HG03457 (cell line): ENCODE results near the gene SERPINF2.
"Not testable (repeated sequence)": the region's sequence is repeated elsewhere in the genome, so short reads cannot be mapped to it uniquely, and the experiment has no call there.

ENCODE experiments used
- ATAC-seq: cut with Tn5 transposase; IDR thresholded peaks from one replicate; pipeline ENCODE4 v1.9.1; 2021; ENCODE audit warnings: moderate number of reproducible peaks; ENCODE audit not compliant: unreplicated experiment

Gene SERPINF2

DNA sequence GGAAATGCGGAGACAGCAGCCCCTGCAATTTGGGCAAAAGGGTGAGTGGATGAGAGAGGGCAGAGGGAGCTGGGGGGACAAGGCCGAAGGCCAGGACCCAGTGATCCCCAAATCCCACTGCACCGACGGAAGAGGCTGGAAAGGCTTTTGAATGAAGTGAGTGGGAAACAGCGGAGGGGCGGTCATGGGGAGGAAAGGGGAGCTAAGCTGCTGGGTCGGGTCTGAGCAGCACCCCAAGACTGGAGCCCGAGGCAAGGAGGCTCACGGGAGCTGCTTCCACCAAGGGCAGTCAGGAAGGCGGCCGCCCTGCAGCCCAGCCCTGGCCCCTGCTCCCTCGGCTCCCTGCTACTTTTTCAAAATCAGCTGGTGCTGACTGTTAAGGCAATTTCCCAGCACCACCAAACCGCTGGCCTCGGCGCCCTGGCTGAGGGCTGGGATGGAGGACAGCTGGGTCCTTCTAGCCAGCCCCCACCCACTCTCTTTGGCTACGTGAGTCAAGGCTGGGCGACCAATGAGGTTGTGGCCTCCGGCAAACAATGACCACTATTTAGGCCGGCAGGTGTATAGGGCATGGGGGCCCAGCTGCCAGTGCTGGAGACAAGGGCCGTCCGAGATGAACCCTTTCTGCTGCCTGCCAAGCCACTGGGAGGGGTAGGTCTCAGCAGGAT is 19.7 kb downstream of the SERPINF2 start:
- no peak for ATAC-seq

DNA sequence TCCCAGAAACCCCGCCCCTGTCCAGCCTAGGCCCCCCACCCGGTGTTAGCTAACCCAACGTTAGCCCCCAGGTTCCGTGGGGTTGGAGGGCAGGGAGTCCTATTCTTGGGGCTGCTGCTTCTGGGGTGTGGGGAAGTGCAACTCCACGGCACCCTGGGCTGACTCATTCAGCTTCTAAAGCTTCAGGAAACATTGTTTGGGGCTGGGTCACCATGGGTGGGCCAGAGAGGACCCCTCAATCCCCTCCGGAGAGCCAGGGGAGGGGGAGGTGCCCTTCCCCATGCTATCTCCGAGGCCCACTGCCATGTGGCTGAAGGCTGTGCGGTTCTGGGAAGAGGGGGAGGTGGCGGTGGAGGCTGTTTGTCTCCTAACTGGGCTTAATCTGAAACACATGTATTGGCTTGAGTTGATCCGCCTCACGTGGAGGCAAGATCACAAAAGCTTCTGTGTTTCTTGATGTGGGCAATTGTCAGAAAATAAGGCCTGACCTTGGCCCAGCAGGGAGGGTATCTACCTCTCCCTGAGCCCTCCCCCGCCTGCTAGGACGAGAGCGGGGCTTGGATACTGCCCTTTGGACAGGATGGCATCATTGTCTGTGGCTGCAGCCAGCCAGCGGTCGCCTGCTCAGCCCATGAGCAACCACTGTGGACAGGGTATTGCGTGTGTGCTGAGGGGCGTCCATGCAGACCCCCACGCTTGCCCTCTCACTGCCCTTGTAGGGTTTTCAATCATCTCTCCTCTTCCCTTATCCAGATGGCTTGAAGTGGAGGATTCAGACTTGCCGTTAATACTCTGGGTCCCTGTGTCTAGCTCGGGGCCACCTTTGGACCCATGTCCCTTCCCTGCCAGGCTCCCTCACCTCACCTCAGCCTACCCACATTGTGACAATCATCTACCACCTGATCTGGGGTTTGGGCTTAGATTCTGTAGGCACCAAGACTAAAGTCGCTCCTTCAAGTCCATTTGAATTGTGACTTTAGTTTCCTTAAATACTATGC is 20.5 kb downstream of the SERPINF2 start:
- ATAC-seq: no peak

DNA sequence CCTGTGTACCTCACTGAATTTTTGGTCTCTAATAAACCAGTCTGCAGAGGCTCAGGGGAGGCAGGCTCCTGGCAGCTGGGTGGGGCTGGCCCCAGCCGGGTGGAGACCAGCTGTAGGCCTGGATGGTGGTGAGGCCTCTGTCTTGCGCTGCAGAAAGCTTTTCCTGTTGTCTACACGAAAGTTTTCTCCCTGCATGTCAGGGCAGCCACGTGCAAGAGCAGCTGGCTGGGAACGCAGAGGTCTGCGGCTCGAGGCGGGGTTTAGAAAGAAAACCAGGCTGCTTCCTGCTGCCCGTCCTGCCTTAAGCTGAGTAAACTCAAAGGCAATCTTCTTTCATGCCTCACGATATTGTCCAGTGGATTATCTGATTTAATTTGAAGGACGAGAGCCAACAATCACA is 21.6 kb downstream of the SERPINF2 start:
- no peak for ATAC-seq

DNA sequence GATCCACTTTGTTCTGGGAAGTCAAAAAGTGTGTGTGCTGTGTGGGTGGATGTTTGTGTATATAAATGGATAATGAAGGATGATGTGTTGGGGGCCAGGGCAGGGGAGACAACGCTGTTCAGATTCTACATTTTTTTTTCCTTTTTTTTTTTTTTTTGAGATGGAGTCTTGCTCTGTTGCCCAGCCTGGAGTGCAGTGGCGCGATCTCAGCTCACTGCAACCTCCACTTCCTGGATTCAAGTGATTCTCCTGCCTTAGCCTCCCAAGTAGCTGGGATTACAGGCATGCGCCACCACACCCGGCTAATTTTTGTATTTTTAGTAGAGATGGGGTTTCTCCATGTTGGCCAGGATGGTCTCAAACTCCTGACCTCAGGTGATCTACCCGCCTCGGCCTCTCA is 22.0 kb downstream of the SERPINF2 start:
- not testable (repeated sequence) for ATAC-seq

DNA sequence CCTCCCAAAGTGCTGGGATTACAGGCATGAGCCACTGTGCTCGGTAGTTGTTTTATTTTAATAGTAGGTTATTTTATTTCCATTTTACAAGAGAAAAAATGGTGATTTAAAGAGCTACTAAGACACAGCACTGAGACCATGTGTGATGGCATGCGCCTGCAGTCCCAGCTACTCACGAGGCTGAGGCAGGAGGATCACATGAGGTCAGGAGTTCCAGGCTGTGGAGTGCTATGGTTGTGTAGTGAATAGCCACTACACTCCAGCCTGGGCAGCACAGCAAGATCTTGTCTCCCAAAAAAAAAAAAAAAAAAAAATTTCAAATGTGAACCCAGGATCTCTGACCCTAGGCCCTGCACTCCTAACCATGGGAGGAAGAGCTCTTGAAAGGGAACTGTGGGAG is 22.9 kb downstream of the SERPINF2 start:
- ATAC-seq: no peak

DNA sequence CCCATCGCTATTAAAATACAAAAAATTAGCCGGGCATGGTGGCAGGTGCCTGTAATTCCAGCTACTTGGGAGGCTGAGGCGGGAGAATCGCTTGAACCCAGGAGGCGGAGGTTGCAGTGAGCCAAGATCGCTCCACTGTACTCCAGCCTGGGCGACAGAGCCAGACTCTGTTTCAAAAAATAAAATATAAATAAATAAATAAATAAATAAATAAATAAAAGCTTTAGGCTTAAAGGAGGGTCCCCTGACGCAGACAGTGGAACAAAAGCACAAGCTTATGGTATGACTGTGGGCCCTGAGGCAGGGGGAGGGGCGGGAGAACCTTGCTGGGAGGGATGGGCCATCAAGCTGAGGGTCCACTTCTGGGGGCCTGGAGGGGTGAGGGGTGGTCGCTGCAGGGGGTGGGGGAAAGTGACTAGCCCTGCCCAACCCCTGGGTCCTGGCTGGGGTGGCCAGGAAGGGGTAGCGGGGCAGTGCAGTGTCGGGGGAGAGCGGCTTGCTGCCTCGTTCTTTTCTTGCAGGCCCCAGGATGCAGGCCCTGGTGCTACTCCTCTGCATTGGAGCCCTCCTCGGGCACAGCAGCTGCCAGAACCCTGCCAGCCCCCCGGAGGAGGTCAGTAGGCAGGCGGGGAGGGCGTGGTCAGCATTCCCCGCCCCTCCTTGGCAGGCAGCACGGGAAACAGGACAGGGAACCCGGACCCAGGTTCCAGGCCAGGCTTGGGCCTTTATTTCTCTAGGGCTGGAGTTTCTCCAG is 23.9 kb downstream of the SERPINF2 start:
- no peak for ATAC-seq

DNA sequence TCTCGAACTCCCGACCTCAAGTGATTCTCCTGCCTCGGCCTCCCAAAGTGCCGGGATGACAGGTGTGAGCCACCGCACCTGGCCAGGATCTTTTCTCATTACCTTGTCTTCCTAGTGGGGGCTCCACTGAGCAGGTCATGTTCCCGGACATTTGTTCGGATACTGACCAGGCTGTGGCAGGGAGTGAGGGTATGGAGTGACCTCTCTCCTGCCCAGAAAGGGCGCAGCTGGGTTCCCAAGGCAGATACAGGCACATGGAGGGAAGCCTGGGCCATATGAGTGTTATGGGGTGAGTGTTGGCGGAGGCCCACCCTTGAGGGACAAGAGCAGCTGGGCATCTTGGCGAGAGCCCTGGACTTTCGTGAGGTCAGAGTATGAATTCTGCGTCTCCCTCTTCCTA is 24.7 kb downstream of the SERPINF2 start:
- no peak for ATAC-seq

DNA sequence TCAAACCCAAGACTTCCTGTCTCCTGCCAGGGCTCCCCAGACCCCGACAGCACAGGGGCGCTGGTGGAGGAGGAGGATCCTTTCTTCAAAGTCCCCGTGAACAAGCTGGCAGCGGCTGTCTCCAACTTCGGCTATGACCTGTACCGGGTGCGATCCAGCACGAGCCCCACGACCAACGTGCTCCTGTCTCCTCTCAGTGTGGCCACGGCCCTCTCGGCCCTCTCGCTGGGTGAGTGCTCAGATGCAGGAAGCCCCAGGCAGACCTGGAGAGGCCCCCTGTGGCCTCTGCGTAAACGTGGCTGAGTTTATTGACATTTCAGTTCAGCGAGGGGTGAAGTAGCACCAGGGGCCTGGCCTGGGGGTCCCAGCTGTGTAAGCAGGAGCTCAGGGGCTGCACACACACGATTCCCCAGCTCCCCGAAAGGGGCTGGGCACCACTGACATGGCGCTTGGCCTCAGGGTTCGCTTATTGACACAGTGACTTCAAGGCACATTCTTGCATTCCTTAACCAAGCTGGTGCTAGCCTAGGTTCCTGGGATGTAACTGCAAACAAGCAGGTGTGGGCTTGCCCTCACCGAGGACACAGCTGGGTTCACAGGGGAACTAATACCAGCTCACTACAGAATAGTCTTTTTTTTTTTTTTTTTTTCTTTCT is 27.3 kb downstream of the SERPINF2 start:
- no peak for ATAC-seq

DNA sequence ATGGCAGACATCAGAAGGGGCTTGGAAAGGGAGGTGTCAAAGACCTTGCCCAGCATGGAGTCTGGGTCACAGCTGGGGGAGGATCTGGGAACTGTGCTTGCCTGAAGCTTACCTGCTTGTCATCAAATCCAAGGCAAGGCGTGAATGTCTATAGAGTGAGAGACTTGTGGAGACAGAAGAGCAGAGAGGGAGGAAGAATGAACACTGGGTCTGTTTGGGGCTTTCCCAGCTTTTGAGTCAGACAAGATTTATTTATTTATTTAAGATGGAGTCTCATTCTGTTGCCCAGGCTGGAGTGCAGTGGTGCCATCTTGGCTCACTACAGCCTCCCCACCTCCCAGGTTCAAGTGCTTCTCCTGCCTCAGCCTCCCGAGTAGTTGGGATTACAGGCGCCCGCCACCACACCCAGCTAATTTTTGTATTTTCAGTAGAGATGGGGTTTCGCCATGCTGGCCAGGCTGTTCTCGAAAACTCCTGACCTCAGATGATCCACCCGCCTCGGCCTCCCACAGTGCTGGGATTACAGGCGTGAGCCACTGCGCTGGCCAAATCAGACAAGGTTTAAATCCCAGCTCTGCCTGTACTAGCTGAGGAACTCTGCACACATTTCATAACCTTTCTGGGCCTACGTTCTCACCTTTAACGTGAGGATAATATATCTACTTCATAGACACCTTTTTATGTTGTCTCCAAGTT is 30.5 kb downstream of the SERPINF2 start:
- not testable (repeated sequence) for ATAC-seq

DNA sequence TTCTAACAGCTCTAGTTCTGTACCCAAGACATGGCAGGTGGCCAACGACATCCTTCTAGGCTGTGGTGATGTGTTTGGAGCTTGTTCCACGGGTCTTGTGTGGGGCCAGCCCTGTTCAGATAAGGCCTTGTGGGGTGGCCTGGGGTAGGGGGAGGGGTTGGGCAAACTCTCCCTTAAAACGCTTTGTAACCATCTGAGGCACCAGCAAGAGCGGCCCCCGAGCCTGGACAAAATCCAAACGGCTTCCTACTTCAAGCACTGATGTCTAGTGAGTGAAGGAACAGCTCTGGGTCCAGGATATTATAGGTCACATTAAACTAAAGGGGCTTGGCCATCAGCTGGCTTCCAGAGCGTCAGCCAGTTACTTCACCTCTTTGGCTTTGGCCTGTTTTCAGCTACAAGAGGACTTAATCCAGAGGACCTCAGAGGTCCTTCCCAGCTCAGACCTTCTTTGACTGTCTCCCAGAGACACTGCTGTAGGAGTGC is 31.1 kb downstream of the SERPINF2 start:
- ATAC-seq: no peak

DNA sequence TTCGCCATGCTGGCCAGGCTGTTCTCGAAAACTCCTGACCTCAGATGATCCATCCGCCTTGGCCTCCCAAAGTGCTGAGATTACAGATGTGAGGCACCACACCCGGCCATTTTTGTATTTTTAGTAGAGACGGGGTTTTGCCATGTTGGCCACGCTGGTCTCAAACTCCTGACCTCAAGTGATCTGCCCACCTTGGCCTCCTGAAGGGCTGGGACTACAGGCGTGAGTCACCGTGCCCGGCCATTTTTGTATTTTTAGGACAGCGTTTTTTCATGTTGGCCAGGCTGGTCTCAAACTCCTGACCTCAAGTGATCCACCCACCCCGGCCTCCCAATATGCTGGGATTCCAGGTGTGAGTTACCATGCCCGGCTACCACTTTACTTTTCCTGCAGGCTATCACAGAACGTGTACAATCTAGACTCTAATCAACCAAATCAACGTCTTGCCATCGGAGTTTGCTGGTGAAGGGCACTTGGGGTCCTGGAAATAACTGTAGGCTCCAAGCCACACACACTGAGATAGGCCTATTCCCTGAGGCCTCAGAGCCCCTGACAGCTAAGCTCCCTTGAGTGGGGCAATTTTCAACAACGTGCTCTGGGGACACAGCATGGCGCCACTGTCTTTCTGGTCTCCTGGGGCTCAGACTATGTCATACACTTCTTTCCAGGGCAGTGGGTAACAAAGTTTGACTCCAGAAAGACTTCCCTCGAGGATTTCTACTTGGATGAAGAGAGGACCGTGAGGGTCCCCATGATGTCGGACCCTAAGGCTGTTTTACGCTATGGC is 31.9 kb downstream of the SERPINF2 start:
- no peak for ATAC-seq

DNA sequence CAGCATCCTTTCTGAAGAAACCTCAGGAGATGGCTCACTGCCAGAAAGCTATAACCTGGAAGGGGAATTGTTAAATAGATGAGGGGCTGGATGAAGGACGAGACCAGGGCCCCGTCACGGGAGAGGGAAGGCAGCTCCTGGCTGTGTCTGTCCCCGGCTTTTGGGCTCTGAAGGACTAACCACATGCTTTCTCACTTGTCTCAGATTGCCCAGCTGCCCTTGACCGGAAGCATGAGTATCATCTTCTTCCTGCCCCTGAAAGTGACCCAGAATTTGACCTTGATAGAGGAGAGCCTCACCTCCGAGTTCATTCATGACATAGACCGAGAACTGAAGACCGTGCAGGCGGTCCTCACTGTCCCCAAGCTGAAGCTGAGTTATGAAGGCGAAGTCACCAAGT is 33.7 kb downstream of the SERPINF2 start:
- ATAC-seq: no peak

DNA sequence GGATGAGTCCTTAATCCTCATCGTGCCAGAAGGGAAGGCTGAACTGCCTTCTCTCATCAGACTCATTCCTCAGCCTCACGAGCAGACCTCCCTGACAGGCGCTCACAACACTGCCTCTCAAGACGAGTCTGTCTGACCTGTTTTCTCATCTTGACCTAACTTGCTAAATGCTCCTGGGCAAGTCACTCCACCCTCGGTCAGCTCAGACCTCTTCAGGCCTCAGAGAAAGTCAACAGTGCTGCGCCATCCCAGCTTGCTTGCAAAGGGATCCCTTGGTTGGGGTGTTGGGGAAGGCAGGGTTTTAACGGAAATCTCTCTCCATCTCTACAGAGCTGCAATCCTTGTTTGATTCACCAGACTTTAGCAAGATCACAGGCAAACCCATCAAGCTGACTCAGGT is 34.2 kb downstream of the SERPINF2 start:
- no peak for ATAC-seq

DNA sequence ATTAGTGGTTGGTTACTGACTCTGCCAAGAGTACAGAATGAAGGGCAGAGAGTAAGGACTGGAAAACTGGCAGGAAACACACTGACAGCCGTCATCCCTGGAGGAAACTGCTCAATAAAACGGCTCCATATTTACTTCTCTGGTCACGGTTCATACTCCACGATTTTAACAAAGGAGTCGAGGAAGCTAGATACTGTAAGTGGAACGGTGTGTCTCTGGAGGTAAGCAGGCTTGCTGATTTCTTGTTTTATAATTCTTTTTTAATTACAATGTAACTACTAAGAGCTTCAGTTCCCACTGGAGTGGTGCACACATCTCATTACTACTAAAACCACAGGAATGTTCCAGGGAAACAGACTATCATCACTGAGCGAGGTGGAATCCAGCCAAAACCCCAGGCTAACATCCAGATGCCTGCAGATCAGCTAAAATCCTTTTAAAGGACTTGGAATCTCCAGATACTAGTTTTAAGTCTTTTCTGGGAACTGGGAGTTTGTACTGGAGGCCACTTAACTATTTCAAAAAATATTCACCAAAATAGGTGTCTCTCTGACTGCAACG is 37.0 kb downstream of the SERPINF2 start:
- ATAC-seq: no peak

DNA sequence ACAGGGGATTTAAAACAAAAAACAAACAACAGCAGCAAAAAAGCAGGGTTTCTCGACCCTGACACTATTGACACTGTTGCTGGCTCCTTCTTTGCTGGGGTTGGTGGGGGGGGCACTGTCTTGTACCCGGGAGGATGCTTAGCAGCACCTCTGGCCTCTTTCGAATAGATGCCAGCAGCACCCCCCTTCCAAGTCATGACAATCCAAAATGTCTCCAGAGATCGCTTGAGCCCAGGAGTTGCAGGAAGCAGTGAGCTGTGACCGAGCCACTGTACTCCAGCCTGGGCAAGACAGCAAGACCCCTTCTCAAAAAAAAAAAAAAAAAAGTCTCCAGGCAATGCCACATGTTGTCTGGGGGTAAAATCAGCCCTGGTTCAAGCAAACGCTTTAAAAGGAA is 39.5 kb downstream of the SERPINF2 start:
- no peak for ATAC-seq

DNA sequence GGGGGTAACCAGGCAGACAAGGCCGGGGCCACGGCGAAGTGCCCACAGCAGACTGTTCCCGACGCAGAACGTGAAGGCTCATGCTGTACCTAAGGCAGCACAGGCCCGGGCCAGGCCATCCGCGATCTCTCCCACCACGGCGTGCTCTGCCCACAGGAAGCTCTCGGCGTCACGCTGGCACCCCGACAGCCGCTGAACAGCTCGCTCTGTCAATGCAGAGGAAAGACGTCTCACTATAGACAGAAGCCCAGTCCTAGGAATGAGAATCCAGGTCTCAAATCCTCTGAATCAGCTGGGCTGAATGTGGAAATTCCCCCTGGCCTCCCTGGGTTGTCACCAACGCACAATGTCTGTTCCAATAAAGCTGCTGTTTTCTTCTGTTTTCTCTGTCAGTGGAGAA is 40.6 kb downstream of the SERPINF2 start:
- ATAC-seq: no peak

DNA sequence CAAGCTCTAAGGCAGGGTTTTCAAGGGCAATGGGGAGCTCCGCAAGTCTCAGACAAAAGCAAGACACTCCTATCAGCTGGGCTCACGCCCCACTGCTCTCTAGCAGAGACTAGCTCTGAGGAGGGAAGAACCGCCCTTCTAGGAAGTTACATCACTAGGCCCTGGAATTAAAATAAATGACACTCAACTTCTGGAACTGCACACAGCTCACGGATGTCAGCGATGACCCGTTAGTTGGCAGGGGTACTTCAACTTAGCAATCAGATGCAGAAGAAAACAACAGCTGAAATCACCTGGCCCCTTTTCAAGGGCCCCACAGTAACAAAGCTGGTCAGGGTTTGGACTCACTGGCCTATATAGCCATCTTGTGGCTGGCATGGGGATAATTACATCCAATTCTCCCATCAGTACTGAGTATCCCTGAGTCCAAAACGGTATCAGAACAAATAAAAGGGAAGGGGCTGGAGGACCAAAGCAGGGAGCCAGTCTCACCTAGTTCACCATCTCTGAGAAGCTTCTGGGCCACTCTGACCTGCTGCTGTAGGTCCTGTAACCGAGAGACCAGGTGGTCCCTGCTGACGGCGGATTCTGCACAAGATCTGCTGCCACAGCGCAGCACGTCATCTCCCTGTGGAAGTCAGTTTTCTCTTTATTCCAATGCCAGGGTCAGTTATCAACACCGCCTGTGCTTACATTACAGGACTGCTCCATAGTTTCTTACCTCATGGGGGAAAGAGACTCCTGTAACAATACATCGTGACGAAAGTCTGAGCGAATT is 41.4 kb downstream of the SERPINF2 start:
- no peak for ATAC-seq

DNA sequence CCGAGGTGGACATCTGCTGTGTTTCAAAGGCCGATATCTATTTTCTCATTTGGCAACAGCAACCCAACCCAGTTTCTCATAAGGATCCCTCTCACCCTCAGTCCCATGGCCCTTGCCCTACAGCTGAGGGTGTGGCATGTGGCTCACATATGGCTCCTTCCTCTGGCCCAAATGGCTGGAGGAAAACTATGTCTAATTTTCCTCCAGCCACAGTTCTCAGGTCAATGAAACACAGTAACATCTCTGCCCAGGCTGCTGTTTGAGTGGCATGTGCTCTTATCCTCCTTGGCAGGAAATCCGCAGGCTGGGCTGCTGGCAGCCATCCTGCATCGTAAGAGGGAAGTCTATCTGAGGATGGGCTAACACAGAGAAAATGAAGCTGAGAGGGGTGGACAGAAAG is 43.3 kb downstream of the SERPINF2 start:
- no peak for ATAC-seq
